HG03139 (cell line): Measurements from ENCODE around the gene WNT3.
"Not testable (repeated sequence)": the region's sequence is repeated elsewhere in the genome, so short reads cannot be mapped to it uniquely, and the experiment has no call there.

ENCODE experiments used
- ATAC-seq: cut with Tn5 transposase; IDR thresholded peaks from one replicate; pipeline ENCODE4 v1.9.1; 2021; ENCODE audit not compliant: unreplicated experiment

Gene WNT3

DNA sequence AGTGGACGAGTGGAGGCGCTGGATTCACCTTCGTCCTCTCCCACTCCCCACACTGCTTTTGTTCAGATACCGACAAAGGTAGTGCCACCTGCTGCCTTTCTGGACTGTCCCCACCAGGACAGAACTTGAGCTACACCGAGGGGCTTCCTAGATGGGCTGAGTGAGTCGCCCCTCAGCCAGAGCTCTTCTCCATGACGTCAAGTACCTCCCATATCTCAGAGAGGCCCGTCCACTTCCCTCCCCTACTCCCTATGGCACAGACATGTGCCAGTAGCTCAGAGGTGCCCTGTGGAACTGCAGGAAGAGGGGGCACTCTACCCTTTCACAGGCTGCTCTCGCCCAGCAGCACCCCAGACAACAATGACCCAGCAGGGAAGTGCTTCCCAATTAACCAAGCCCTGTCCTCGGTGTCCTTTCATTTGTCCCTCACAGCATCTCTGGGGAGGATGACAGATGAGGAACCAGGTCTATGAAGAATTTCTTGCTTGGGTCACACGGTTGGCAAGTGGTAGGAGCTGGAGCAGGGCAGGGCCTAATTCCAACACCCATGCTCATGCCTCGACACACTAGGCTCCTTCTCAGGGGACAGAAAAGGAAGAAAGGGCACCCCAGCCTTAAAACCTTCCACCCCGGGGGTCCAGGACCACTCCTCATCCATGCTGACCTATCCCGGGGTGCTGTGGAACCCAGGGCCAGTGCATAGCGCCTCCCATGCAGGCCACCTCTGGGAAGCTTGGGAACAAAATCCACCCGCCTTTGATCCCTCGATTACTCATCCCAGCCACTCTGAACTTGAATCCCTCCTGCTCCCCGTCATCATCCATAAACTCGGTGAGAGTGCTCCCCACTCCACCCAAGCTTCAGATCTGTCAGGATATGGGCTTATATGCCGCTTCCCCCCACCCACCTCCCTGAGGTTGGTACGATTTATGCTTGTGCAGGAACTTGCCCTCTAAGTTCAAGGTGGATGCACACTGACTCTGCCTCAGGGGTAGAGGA is 51.7 kb downstream of the WNT3 start:
- no peak for ATAC-seq

DNA sequence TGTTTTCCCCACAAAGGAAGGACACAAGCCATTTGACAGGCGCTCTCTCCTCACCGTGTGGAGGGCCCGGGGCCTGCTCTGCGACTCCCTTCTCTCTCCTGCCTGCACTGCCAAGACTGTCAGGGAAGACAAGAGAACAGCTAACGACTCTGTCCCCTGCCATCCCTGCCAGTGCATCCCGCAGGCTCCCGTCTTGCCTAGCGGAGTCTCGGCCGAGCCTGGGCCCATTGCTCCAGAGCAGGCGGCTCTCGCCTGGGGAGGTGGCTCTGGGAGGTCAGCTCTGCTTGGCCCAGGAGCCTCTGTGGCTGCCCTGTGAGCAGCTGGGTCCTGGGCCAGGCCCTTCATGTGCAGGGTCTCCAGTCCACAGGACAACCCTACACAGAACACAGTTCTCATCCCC is 53.0 kb downstream of the WNT3 start:
- no peak for ATAC-seq

DNA sequence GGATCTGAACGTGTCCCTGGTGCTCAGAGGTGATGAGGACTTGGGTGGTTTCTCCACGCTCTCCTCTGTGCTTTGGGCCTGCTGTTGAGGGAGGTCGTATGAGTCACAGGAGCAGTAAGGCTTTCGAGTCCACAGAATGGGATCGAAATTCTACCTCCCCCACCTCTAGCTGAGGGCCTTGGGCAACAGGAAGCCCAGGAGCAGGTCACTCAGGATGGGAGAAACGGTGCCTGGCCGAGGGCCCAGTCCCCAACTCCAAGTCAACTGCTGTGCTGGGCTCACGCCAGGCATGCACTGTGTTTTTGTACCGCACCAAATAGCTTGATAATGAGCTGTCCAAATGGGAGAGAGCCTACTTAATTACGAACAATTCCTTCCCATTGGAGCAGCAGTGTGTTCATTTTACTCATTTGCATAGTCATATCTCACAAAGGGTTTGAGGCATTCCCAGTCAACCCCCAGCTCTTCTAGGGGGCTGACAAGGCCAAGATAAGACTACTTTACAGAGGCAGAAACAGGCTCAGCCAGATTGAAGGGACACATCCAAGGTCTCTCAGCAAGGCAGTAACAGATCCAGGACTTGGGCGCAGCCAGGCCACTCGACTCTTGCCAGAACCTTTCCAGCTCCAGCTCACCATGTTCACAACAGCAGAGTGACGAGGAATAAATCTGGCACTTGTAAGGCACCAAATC is 53.6 kb downstream of the WNT3 start:
- no peak for ATAC-seq

DNA sequence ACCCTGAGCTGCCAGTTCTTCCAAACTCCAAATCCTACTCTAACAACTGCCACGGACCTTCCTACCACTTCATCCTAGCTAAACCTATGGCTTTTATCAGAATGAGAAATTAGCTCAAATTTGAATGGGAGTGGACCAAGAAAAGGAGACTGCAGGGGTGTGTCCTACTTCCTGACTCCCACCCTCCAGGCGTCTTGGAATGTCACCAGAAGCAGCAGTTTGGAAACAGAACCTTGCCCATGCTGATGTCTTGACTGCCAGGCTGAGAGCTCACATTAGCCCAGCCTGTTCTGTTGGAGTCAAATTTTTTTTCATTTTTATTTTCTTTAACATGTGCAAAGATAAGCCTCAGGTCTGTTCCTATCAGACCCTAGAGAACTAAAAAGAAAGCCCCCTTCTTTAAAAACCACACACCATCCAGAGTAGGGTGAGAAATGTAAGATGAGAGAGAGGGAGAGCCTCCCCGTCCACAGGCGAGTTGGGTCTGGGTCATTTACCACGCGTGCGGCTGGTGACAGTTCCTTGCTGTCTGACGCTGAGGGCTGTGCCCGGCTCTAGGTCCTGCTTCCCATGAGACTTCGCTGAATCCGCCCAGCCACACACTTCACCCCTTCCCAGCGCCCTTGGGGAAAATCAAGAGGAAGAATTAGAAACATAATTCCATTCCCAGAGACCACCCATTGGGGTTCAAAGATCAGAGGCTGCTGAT is 54.3 kb downstream of the WNT3 start:
- no peak for ATAC-seq

DNA sequence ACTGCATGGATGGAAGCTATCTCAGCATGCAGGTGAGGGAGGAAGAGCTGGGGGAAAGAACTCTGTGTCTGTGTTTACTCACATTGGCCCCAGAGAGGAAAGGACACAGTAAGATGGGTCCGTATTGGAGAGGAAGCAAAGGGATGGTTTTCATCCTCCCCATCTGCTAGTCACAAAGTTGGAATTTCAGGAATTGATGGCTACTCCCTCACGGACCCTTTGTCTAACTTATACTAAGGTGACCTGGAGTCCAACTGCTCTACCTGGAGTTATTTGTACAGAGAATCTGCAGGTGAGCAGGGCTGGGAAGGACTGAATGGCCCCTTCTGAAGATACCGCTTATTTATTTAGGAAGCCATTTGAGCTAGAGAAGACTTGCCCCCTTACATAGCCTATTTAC is 55.1 kb downstream of the WNT3 start:
- ATAC-seq: no peak

DNA sequence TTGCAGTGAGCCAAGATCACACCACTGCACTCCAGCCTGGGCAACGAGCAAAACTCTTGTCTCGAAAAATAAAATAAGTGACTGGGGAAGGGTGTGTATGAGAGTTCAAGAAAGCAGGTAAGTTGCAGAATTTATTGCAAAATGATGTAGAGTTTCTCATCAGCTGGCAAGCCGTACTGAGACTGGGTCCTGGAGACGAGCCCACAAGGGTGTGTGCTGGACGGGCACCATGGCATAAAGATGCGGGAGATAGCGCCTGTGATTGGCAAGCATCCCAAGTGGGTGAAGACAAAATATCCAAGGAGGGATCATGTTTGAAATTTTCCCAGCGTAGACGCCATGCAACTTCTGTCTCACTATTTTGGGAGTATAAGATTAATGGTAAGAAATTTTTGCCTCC is 59.4 kb downstream of the WNT3 start:
- ATAC-seq: no peak

DNA sequence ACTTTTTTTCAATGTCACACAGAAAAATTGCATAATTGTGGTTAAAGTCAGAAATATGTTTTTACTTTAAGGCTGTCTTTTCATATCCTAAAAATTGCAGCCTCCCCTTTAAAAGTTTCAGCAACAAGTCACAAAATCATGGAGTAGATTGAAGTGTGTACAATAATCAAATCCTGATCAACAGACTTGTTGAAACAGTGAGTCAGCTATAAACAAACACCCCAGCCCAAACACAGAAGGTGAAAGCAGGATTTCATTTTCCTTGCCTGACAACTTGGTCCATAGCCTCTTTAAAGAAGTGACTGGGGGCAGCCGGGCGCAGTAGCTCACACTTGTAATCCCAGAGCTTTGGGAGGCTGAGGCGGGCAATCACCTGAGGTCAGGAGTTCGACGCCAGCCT is 59.9 kb downstream of the WNT3 start:
- no peak for ATAC-seq

DNA sequence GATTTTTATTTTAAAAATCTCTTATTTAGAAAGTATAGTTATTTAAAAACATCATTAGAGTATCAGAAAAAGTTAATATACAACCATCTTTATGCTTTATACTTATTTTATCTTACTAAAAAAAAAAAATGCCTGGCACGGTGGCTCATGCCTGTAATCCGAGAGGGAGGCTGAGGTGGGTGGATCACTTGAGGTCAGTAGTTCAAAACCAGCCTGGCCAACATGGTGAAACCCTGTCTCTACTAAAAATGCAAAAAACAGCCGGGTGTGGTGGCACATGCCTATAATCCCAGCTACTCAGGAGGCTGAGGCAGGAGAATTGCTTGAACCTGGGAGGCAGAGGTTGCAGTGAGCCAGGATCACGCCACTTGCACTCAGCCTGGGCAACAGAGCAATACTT is 60.9 kb downstream of the WNT3 start:
- not testable (repeated sequence) for ATAC-seq

DNA sequence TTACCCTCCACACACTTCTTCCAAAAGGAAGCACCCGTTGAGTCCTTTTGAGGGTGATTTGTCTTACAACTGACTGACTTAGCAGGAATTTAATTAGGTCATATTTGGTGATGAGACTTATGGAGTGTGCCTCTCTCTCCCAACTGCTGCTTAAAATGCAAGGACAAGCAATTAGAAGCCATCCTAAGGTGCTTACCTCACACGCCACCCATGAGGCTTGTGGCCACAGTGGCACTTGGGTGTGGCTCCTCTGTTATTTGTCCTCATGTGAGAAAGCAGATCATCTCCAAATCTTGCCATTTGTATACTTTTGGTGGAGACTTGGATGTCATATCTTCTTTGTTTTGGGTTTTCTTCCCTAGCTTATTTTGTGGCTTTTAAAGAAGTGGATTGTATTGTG is 61.6 kb downstream of the WNT3 start:
- no peak for ATAC-seq

DNA sequence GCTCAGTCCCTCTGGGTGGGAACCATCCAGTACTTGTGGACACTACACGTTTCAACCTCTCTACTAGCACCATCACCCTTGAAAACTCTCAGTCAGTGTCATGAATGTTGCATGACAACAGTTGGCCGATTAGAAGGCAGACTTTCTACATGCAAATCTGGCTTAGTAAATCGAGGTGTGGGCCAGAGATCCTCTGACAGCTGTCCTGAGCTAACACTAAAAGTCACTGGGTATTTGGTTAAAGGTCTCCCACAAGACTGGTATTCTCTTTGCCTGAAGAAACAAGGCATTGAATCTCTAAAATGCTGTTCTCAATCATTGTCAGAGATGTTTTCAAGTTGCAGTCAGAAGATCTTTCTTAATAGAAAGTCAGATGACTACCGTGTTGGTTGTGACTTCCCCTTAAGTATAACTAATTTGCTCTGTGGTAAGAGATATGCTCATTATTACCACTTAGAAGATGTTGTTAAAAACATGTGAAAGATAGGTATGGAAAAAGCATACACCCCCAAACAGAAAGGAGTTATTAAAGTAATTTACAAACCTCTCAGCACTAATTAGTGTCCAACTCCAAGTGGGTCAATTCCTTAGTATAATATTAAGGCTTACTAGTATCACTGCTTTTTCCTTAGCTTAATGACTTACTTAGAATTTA is 62.3 kb downstream of the WNT3 start:
- ATAC-seq: no peak

DNA sequence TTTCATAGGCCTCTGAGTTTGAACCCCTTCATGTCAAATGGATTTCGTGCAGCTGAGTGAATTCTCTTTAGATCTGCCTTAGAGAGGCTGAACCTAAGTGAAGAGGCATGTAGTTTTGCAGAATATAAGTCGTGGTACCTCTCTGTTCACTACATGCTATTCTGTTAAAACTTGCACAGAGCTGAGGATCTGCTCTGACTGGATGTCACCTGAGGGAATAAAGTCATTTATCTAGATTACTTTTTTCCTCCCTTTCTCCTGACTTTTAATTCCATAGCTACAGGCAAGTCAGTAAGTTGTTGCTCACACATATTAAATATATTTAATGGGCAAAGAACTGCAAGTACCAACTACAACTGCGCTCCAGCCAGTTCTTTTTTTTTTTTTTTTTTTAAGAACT is 64.7 kb downstream of the WNT3 start:
- no peak for ATAC-seq

DNA sequence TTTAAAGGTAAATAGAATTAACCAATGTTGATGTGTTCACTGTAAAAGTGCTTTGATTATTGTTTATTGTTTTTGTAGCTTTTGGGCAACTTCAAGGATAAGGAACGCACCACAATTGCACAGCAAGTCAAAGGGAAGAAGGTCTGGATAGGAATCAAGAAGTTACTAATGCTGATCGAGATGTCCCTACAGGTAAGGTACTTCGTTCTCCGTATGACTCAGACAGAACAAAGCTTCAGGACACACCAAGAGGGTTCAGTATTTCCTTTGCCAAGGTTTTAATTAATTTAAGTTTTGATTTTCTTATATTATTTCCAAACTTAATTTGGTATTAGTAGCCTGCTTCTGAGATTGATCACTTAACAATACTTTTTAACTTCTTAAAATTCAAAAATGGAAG is 67.1 kb downstream of the WNT3 start:
- ATAC-seq: no peak

DNA sequence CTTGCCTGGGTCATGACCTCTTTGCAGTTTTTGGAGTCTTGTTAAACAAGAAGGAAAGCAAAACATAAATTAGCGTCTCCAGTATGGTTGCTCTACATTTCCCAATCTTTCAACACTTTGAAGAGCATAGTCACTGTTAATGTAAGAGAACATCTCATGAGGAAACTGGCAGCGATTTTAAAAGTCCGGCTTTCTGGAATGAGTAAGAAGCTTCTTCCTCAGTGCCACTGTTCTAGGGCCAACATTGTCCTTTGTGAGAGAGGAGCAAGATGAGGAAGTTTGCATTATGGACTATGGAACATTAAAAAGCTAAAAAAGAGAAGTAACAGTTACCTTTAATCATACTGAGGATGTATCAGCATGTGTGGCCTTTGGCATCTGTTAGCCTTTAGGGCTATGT is 73.1 kb downstream of the WNT3 start:
- no peak for ATAC-seq

DNA sequence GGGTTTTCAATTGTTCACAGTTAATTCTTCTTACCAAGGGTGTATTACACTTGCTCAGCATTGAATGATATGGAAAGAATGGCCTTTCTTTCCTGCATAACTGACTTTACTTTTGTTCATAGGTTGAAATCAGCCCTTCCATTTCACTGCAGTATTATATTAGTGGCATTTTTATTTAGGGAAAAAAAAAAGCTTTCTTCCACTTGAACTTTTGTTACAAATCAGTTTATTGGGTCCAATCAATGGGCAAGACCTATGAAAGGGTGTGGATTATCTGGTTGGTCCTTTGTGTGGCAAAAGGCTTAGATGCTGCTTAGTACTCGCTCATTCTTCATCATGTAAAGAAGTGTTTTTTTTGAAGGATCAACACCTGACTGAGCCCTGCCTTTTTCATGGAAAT is 74.1 kb downstream of the WNT3 start:
- ATAC-seq: no peak

DNA sequence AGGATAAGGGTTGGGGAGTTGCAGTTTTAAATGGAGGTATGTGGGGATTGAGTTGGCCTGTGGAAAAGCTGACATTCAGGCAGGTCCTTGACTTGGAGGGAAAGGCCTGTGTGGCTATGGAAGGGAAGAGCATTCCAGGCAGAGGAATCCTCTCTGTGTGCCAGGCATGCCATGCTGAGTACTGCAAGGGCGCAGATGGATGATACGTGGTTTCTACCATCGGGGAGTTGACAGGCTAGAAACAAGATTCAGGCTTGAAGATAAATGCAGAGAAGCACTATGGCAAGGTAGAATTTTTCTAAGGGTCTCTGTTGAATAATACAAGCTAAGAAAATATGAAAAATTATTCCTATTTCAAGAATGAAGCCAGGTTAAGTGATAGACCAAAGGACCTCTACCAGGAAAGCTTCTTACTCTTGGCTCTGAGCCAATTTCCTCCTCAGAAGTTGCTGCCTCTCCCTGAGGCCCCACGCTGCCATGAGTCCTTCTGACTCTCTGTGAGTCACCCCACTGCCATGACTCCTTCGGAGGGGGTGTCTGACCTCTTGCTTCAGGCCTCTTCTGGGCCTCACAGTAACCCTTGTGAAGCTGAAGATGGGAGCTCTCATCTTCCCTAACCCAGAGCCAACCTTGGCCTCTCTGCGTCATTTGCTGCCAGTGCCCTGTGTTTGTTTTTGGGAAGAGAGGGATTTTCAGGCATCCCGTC is 75.8 kb downstream of the WNT3 start:
- ATAC-seq: no peak

DNA sequence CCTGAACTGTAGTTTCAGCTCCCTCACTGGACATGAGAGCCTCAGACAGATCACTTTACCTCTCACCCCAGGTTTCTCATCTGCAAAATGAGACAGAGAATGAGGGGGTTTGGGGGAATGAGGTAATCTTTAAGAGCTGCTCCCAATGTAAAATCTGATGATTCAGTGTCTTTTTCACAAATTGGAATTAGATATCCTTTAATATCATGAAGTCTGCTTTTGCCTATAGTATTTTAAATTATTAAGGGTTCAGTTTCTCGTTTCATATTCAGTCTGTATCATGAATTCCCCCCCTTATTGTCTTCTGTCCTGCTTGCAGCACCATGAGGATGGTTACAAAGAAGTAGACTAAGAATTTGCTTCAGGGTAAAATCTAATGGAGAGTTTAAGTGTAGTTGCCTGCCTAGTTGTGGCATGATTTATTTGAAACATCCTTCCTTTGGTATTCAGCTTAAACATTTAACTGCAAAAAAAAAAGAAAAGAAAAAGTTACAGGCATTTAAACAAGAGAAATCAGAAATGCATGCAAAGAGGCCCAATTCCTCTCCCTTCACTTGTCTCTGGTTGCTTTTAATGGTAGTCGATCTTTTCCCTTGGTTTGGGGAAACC is 77.3 kb downstream of the WNT3 start:
- no peak for ATAC-seq

DNA sequence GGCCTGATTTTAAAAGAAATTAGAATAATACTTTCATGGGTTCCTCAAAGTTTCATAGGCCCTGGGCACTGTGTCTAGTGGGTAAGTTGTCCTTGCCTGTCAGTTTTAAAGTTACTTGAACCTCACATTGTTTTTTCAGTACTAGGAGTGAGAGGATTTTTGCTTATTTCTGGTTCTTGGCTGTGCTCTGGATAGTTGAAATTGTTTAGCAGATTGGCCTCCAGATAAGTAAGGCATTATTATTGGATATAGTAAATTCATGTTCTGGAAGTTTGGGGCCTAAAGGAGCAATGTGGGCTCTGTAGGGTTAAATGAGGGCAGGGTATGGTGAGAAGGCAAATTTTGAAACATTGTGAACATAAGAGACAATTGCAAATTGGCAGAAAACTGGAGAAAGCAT is 78.5 kb downstream of the WNT3 start:
- no peak for ATAC-seq

DNA sequence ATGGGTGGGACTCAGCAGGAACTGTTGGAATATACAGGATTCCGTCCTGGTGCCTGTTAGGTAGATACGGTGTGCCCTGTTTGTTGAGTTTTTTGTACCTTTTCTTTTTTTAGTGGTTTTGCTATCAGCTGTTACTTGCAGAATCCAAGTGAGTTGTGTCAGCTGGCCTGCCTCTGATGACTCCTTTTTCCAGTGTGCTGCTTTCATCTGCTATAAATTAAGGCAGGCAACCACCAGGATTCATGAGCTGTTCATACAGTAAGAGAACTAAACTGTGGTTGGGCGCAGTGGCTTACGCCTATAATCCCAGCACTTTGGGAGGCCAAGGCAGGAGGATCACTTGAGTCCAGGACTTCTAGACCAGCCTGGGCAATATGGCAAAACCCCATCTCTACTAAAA is 79.9 kb downstream of the WNT3 start:
- no peak for ATAC-seq

DNA sequence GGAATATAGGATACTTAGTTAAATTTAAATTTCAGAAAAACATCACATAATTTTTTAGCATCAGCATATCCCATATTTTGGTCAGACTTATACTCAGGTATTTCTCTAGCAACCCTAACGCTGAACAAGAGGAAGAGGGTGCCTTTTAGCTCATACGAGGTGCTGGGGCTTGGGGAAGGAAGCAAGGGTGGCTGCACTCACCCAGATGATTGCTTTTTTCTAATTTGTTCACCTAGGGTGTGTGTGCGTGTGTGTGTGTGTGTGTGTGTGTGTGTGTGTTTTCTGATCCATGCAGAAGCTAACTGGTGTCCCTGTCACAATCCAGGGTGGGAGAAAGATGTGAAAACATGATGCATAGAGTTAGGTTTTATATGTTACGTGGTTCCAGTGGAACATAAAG is 81.2 kb downstream of the WNT3 start:
- ATAC-seq: no peak

DNA sequence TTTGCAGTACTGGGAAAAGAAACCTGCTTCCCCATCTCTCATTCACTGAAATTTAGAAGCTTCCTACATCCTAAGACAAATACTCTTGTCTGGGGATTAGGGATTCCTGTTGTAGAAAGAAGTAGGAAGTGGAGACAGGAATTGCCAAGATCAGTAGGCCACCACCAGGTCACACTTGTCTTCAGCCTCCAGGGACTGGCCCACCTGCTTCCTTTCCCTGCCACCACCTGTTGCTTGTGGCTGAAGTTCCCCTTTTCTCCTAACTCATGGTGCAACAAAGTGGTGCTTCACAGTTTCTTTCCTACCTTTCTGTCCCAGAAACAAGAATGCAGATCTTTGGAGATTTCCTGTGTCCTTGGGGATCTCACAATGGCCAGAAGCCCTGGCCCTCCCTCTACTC is 82.4 kb downstream of the WNT3 start:
- no peak for ATAC-seq
